HepG2 (cell line): ENCODE results near the gene HIRA. TPM values are rescaled to one million over a fixed set of nuclear protein-coding genes. Genes with fewer than 3 reads are reported as not detected.
A peak's percentile ranks its signal among the peaks of the same experiment; 100 is the strongest.

Experiments used
- ATAC-seq: fragments of 200-7000 bp; cut with Tn5 transposase; 3 replicates; pipeline ENCODE4 v1.9.1; 2020; ENCODE audit warnings: mild to moderate bottlenecking, moderate library complexity
- BruUV-seq: library from RNA; stranded (reverse); fragments of 400-500 nt; replicated peaks from 2 replicates; lab custom pipeline; 2021; lab: Mats Ljungman, UMichigan
- CTCF ChIA-PET: fragments of 300-600 bp; formaldehyde crosslinking; extraction: SDS; loops from one replicate; lab custom pipeline; 2021; ENCODE audit warnings: low total read pairs, inconsistent platforms, low intra/inter-chr PET ratio; lab: Yijun Ruan, JAX
- POLR2A ChIA-PET: fragments of 350-600 bp; sonication (Branson Sonifier 250); formaldehyde crosslinking; loops from one replicate; lab custom pipeline; 2020; ENCODE audit warnings: antibody characterized with exemption, inconsistent platforms; lab: Yijun Ruan, JAX
- DNase-seq: peaks from one replicate; pipeline ENCODE4 v3.0.0-alpha.2; 2015; ENCODE audit warnings: low spot score
- FAIRE-seq: peaks from 3 replicates; lab custom pipeline; 2011; peaks lifted over from hg19 to GRCh38; lab: Jason Lieb, UNC
- H2AFZ ChIP-seq: one replicate; pipeline ENCODE4 v1.6.1; 2011; ENCODE audit warnings: low read length, inconsistent platforms
- H3K27ac ChIP-seq: fragments of 300-600 bp; 3 replicates; pipeline ENCODE4 v1.8.0; 2011; ENCODE audit warnings: mixed run types, mild to moderate bottlenecking, mixed read lengths, low read length, inconsistent platforms; ENCODE audit not compliant: insufficient read depth; ENCODE audit errors: extremely low read length
- H3K27me3 ChIP-seq, 2 experiments: fragments of 200-600 bp in 1 of 2; 2 replicates in 1 of 2; 3 replicates in 1 of 2; pipeline versions ENCODE4 v1.6.0 to v1.8.0; 2011; ENCODE audit warnings: low read length in 2 of 2, mild to moderate bottlenecking in 2 of 2, moderate library complexity in 2 of 2, inconsistent platforms in 1 of 2; ENCODE audit not compliant: insufficient read depth in 2 of 2, control insufficient read depth in 1 of 2
- H3K36me3 ChIP-seq, 2 experiments: fragments of 200-600 bp in 1 of 2; replicated peaks in 1 of 2; 2 replicates in 1 of 2; 3 replicates in 1 of 2; pipeline versions ENCODE4 v1.5.1 to v1.8.0; 2011; ENCODE audit warnings: low read length in 2 of 2, inconsistent platforms in 1 of 2; ENCODE audit not compliant: insufficient read depth in 2 of 2, control insufficient read depth in 1 of 2
- H3K4me1 ChIP-seq: 2 replicates; pipeline ENCODE4 v1.5.1; 2012; ENCODE audit warnings: low read length, inconsistent platforms; ENCODE audit not compliant: insufficient read depth
- H3K4me2 ChIP-seq: 2 replicates; pipeline ENCODE4 v1.6.0; 2011; ENCODE audit warnings: low read depth, low read length, inconsistent platforms
- H3K4me3 ChIP-seq, 3 experiments: fragments of 200-600 bp in 1 of 3; sonication (generic), shearing (Covaris generic) in 1 of 3; replicated peaks in 1 of 3; 2 replicates each; pipeline ENCODE4 v1.5.1; 2011 to 2016; ENCODE audit warnings: low read length in 3 of 3, inconsistent platforms in 2 of 3, low read depth in 2 of 3, mild to moderate bottlenecking in 2 of 3, control low read depth in 1 of 3, mixed read lengths in 1 of 3; ENCODE audit not compliant: insufficient read depth in 1 of 3
- H3K79me2 ChIP-seq: one replicate; pipeline ENCODE4 v1.6.1; 2011; ENCODE audit warnings: low read length, inconsistent platforms; ENCODE audit not compliant: insufficient read depth
- H3K9ac ChIP-seq: 2 replicates; pipeline ENCODE4 v1.6.0; 2011; ENCODE audit warnings: mild to moderate bottlenecking, low read depth, low read length, inconsistent platforms; ENCODE audit not compliant: insufficient read depth
- H3K9me3 ChIP-seq: 2 replicates; pipeline ENCODE4 v1.5.1; 2012; ENCODE audit warnings: mild to moderate bottlenecking, low read length
- H4K20me1 ChIP-seq: 2 replicates; pipeline ENCODE4 v1.6.0; 2011; ENCODE audit warnings: inconsistent platforms, mild to moderate bottlenecking, low read length, moderate library complexity; ENCODE audit not compliant: insufficient read depth
- RBM22 ChIP-seq: fragments of 200-400 bp; formaldehyde crosslinking; optimal IDR thresholded peaks from 2 replicates; pipeline ENCODE3; 2017; ENCODE audit warnings: mild to moderate bottlenecking, low read length, moderate library complexity
- WGBS: methylation state at CpG from one replicate; pipeline ENCODE4 v1.1.6; 2017; ENCODE audit warnings: low lambda C conversion rate; 5-methylcytosine and 5-hydroxymethylcytosine counted together
- in situ Hi-C: cut with HindIII; loops from 2 replicates; pipeline ENCODE4 v1.10.0; 2017; ENCODE audit warnings: low pct_unique_long_range_greater_than_20kb; ENCODE audit not compliant: extremely low pct_ligation_motif_present
- intact Hi-C: fragments of 100-400 bp; cut with micrococcal nuclease; formaldehyde crosslinking; loops from one replicate; pipeline ENCODE4 v1.10.0; 2022; ENCODE audit not compliant: unreplicated experiment
- polyA plus RNA-seq, 8 experiments: library from polyadenylated mRNA; depleted of rRNA in 3 of 8; stranded (reverse) in 7 of 8; unstranded in 1 of 8; fragments of >200 nt; fragmentation: Illumina TruSeq in 4 of 8; extraction: Trizol in 4 of 8; gene quantifications; 2 replicates each; pipeline versions ENCODE4 v1.2.1 to v1.2.3, GENCODE V29; 2011 to 2016; ENCODE audit warnings: low read depth in 4 of 8, missing spikeins in 1 of 8, mixed read lengths in 1 of 8; ENCODE audit not compliant: insufficient read depth in 1 of 8
- total RNA-seq, 5 experiments: library from RNA; depleted of rRNA; stranded (reverse); fragments of >200 nt; fragmentation: Illumina TruSeq; extraction: Trizol; gene quantifications; 2 replicates each; pipeline ENCODE4 v1.2.3, GENCODE V29; 2016; ENCODE audit warnings: low read depth in 1 of 5
- TF ChIP-seq, protein P1 (sequence below): IDR thresholded peaks from 2 replicates; pipeline ENCODE4 v1.6.1; 2016; ENCODE audit warnings: mild to moderate bottlenecking
- TF ChIP-seq, protein P2 (sequence below): sonication (generic); formaldehyde crosslinking; IDR thresholded peaks from 2 replicates; pipeline ENCODE4 v1.4.0; 2020; ENCODE audit warnings: missing genetic modification reagents

Gene HIRA
- total and polyA plus RNA-seq, 2 of the 13 experiments (the other 11 are each of a cell fraction or from before 2014, with no cell fraction given) = 21.5 to 29.2 TPM

DNA sequence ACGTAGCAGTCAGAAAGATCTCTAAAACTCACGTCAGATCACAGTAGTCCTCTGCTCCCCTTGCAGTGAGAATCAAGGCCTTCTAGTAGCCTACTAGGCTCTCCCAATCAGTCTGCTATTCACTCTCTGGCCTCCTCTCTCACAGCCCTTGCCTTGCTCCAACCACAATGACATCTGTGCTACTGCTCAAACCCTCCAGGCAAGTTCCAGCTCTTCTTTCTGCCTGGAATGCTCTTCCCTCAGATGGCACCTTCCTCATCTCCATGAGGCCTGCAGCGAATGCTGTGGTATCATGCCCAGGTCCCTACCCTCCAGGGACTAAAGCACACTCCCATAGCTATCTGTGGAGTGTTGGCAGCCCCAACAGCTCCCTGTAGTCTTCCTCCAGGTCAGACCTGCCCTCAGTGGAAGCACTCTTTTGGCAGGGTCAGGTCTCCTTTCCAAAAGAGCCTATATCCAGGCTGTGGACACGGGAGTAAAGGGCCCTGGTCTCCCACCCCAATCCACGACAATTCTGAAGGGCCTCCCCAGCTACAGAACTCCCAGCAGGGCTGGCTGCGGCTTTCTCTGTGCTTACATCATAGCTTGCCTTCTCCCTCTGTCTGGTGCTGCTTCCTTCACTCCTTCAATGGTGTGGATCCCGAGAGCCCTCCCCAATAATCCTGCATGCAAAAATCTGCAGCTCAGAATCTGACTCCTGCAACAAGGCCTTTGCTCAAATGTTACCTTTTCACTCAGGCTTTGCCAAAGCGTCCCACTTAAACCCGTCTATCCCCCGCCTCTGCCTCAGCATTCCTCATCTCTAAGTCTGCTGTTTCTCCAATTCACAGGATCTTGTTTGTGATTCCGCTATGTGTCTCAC is 8.9 kb downstream of the HIRA start:
- Histone ChIP-seq H3K4me3 (no peak overlapping the region), H3K9me3 (no peaks in the 10 kb centered on the region), H2AFZ (no peak overlapping the region), H3K79me2 (peaks cover 96% of the 10 kb centered on the region), H3K9ac (no peak overlapping the region), H3K36me3 (peaks cover 6 to 45% of the 10 kb centered on the region in 2 experiments; a peak in 3 of 5 replicates), H3K4me2 (no peak overlapping the region), H3K4me1 (peaks cover 59% of the 10 kb centered on the region), H3K27me3 (no peaks in the 10 kb centered on the region; a peak in 1 of 5 replicates)
- in situ Hi-C loops = no loop called here
- intact Hi-C loops = no loop called here
- ATAC-seq = no peak
- no peak for DNase-seq
- CTCF ChIA-PET = no interaction called here
- POLR2A ChIA-PET = no interaction called here
- BruUV-seq = no TSS peak
- TF ChIP-seq, protein P1, sequence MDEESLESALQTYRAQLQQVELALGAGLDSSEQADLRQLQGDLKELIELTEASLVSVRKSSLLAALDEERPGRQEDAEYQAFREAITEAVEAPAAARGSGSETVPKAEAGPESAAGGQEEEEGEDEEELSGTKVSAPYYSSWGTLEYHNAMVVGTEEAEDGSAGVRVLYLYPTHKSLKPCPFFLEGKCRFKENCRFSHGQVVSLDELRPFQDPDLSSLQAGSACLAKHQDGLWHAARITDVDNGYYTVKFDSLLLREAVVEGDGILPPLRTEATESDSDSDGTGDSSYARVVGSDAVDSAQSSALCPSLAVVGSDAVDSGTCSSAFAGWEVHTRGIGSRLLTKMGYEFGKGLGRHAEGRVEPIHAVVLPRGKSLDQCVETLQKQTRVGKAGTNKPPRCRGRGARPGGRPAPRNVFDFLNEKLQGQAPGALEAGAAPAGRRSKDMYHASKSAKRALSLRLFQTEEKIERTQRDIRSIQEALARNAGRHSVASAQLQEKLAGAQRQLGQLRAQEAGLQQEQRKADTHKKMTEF (CRISPR knock-in tag) = no peak
- TF ChIP-seq, protein P2, sequence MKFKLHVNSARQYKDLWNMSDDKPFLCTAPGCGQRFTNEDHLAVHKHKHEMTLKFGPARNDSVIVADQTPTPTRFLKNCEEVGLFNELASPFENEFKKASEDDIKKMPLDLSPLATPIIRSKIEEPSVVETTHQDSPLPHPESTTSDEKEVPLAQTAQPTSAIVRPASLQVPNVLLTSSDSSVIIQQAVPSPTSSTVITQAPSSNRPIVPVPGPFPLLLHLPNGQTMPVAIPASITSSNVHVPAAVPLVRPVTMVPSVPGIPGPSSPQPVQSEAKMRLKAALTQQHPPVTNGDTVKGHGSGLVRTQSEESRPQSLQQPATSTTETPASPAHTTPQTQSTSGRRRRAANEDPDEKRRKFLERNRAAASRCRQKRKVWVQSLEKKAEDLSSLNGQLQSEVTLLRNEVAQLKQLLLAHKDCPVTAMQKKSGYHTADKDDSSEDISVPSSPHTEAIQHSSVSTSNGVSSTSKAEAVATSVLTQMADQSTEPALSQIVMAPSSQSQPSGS = no peak
- peak; percentile 17 for TF ChIP-seq RBM22
- TF ChIP-seq, all 625 proteins: peak for 1
- no peak for FAIRE-seq
- 92% methylated on average over 10 of the region's 11 CpGs for WGBS
- Histone ChIP-seq H4K20me1 (peaks cover 66% of the 10 kb centered on the region), H3K27ac (peak overlapping the region; percentile 18)
